Sciatic nerve (tissue), 2 donors: Measurements from ENCODE around the gene TTC22. TPM values are rescaled to one million over a fixed set of nuclear protein-coding genes. Genes with fewer than 3 reads are reported as not detected.

Experiments
- ATAC-seq: fragments of 200-7000 bp; cut with Tn5 transposase; one replicate; pipeline ENCODE4 v1.9.1; 2020; ENCODE audit warnings: mild to moderate bottlenecking, moderate library complexity
- DNase-seq: peaks from one replicate; pipeline ENCODE4 v3.0.0-alpha.2; 2020; ENCODE audit warnings: low spot score
- intact Hi-C: fragments of 100-400 bp; cut with DNase I; formaldehyde crosslinking; loops from one replicate; pipeline ENCODE4 v1.14.2; 2022
- total RNA-seq: library from RNA; stranded (reverse); fragmentation: NEBNext Ultra II Directional; extraction: Animal tissue kit (Norgen Biotek cat#: 25700); gene quantifications from one replicate; pipeline ENCODE4 v1.2.1, GENCODE V29; 2021
- donor health status: DM: no; HTN: no; CAD: no.
- donor health status: DM: no; HTN: no; CAD: no.

TTC22 gene
- total RNA-seq, 1 donor from 2014 or later: 0.36 TPM

DNA sequence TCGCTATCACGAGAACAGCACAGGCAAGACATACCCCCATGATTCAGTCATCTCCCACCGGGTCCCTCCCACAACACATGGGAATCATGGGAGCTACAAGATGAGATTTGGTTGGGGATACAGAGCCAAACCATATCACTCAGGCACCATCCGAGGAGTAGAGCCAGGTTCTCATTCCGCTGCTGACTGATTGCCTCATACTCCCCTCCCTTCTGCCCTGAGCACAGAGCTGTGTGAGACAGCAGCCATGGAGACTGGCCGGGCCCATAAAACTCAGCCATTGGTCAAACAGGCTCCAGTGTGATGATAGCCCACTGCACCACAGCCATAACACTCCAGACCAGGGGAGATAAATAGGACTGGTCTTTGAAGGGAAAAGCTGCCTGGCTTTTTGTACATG lies 62.9 kb downstream of the TTC22 start:
- intact Hi-C loops: loop anchor here (2.0 kb wide), 1 partner anchor 75 kb away; no protein-coding TSS in a partner anchor
- DNase-seq (no peak), ATAC-seq (no peak)

DNA sequence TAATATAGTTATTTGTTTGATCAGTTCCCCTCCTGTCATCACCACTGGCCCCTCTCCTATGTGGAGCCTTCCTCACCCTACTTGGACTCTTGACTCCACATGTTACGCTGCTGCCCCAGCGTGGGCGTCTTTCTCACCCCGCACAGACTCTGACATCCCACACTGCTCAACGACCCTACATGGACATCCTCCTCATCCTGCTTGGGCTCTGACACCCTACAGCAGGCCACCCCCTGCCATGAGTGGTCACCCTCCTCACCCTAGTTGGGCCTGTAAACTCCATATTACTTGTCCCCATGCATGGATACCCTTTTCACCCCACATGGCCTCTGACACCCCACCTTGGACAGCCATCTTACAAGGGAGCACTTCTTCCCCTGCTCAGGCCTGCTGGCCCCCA lies 64.4 kb downstream of the TTC22 start:
- no peak for DNase-seq
- no peak for ATAC-seq
- intact Hi-C loops: no loop called here

Other genes starting within 250 kb of the TTC22 start
- gene FAM151A, start 177.8 kb downstream of the TTC22 start, total RNA-seq: not detected
- gene MROH7, start 159.5 kb downstream of the TTC22 start, total RNA-seq: 8.1 TPM
- 16.9 TPM for gene TTC4, start 85.5 kb downstream of the TTC22 start, total RNA-seq
- gene PARS2, start 36.8 kb downstream of the TTC22 start, total RNA-seq: 3.6 TPM
- gene DHCR24, start 85.9 kb upstream of the TTC22 start, total RNA-seq: 158 TPM
- not detected for gene TMEM61, start 179.3 kb upstream of the TTC22 start, total RNA-seq
- not detected for gene BSND, start 197.6 kb upstream of the TTC22 start, total RNA-seq
- 8.6 TPM for gene PCSK9, start 238.2 kb upstream of the TTC22 start, total RNA-seq